Kidney (tissue), 14 donors: ENCODE data around the gene IL22RA2. TPM values are rescaled to one million over a fixed set of nuclear protein-coding genes. Genes with fewer than 3 reads are reported as not detected.
A peak's percentile ranks its signal among the peaks of the same experiment; 100 is the strongest.
"Not testable (repeated sequence)": the region's sequence is repeated elsewhere in the genome, so short reads cannot be mapped to it uniquely, and the experiment has no call there.

Source experiments
- DNase-seq, 5 donors: peaks; one replicate each; pipeline ENCODE4 v3.0.0-alpha.2; 2013 to 2020
- FAIRE-seq: peaks from 2 replicates; lab custom pipeline; 2012; peaks lifted over from hg19 to GRCh38; lab: Jason Lieb, UNC
- H3K27ac ChIP-seq, 2 donors: one replicate each; pipeline ENCODE4 v1.7.0; 2013; ENCODE audit warnings: low read depth in 2 of 2, low read length in 2 of 2, inconsistent platforms in 1 of 2
- H3K27me3 ChIP-seq: one replicate; pipeline ENCODE4 v1.7.1; 2013; ENCODE audit warnings: low read length, inconsistent platforms; ENCODE audit not compliant: control insufficient read depth, insufficient read depth
- H3K36me3 ChIP-seq, 3 donors: one replicate each; pipeline versions ENCODE4 v1.7.0 to v1.7.1; 2013; ENCODE audit warnings: low read length in 3 of 3, control low read depth in 1 of 3, inconsistent platforms in 1 of 3; ENCODE audit not compliant: insufficient read depth in 3 of 3, control insufficient read depth in 2 of 3
- H3K4me1 ChIP-seq, 3 donors: one replicate each; pipeline versions ENCODE4 v1.7.0 to v1.7.1; 2013; ENCODE audit warnings: low read length in 3 of 3, inconsistent platforms in 1 of 3, low read depth in 1 of 3; ENCODE audit not compliant: control insufficient read depth in 2 of 3, insufficient read depth in 2 of 3
- H3K4me3 ChIP-seq, 3 donors: one replicate each; pipeline versions ENCODE4 v1.7.0 to v1.8.1; 2013; ENCODE audit warnings: low read length in 3 of 3, control low read depth in 1 of 3, inconsistent platforms in 1 of 3
- H3K9ac ChIP-seq, 3 donors: one replicate each; pipeline versions ENCODE4 v1.7.0 to v1.7.1; 2013; ENCODE audit warnings: low read length in 3 of 3, control low read depth in 1 of 3, inconsistent platforms in 1 of 3
- H3K9me3 ChIP-seq, 3 donors: one replicate each; pipeline versions ENCODE4 v1.7.0 to v1.7.1; 2013; ENCODE audit warnings: low read length in 3 of 3, control low read depth in 1 of 3, inconsistent platforms in 1 of 3; ENCODE audit not compliant: control insufficient read depth in 2 of 3, insufficient read depth in 1 of 3
- intact Hi-C: fragments of 100-400 bp; cut with DNase I; formaldehyde crosslinking; loops from one replicate; pipeline ENCODE4 v1.11.1; 2022
- polyA plus RNA-seq: library from polyadenylated mRNA; stranded (reverse); fragments of 350-450 nt; fragmentation: Illumina TruSeq; extraction: RNeasy Lipid Tissue Mini Kit (QIAGEN cat#74804); gene quantifications from one replicate; pipeline ENCODE4 v1.2.3, GENCODE V29; 2014; ENCODE audit warnings: low read depth, low replicate concordance; ENCODE audit not compliant: insufficient read depth
- total RNA-seq: library from RNA; stranded (reverse); fragmentation: NEBNext Ultra II Directional; extraction: Animal tissue kit (Norgen Biotek cat#: 25700); gene quantifications from one replicate; pipeline ENCODE4 v1.2.1, GENCODE V29; 2021
- TF ChIP-seq, protein P1 (sequence below): IDR thresholded peaks from 3 replicates; pipeline ENCODE4 v1.5.1; 2012; ENCODE audit warnings: mild to moderate bottlenecking, moderate library complexity, borderline replicate concordance; ENCODE audit not compliant: insufficient read depth; ENCODE audit errors: extremely low read depth
- donor health status: control.
- donor health status: control.
- donor health status: control.
- donor health status: control.
- donor health status: control.
- donor health status: DM: yes; HTN: yes; CAD: no.
- donor health status: Normal renal cell carcinoma (clear cell type).

Gene IL22RA2
- total and polyA plus RNA-seq, 2 donors from 2014 or later, result not detected

GRCh38 chr6:137208279-137208678 is 34.8 kb upstream of the IL22RA2 start:
- H3K9me3 ChIP-seq, result no peaks in the 10 kb centered on the region
- DNase-seq, result no peak
- no peak for FAIRE-seq
- intact Hi-C loops, result no loop called here
- peaks cover 0 to 7% (median 3%) of the 10 kb centered on the region in 3 donors for H3K4me1 ChIP-seq
- no peak overlapping the region for H3K27ac ChIP-seq
- H3K9ac ChIP-seq, result no peak overlapping the region
- no peak overlapping the region for H3K4me3 ChIP-seq
- H3K36me3 ChIP-seq, result peaks cover 5 to 21% (median 9%) of the 10 kb centered on the region in 3 donors
- TF ChIP-seq, protein P1, sequence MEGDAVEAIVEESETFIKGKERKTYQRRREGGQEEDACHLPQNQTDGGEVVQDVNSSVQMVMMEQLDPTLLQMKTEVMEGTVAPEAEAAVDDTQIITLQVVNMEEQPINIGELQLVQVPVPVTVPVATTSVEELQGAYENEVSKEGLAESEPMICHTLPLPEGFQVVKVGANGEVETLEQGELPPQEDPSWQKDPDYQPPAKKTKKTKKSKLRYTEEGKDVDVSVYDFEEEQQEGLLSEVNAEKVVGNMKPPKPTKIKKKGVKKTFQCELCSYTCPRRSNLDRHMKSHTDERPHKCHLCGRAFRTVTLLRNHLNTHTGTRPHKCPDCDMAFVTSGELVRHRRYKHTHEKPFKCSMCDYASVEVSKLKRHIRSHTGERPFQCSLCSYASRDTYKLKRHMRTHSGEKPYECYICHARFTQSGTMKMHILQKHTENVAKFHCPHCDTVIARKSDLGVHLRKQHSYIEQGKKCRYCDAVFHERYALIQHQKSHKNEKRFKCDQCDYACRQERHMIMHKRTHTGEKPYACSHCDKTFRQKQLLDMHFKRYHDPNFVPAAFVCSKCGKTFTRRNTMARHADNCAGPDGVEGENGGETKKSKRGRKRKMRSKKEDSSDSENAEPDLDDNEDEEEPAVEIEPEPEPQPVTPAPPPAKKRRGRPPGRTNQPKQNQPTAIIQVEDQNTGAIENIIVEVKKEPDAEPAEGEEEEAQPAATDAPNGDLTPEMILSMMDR, result no peak
- H3K27me3 ChIP-seq, result no peaks in the 10 kb centered on the region

DNA sequence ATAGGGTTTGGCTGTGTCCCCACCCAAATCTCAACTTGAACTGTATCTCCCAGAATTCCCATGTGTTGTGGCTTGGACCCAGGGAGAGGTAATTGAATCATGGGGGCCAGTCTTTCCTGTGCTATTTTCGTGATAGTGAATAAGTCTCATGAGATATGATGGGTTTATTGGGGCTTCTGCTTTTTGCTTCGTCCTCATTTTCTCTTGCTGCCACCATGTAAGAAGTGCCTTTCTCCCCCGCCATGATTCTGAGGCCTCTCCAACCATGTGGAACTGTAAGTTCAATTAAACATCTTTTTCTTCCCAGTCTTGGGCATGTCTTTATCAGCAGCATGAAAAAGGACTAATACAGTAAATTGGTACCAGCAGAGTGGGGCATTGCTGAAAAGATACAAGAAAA is 34.0 kb upstream of the IL22RA2 start:
- DNase-seq, intact Hi-C loops, H3K9ac ChIP-seq, H3K27me3 ChIP-seq, H3K9me3 ChIP-seq, H3K4me3 ChIP-seq, H3K27ac ChIP-seq, FAIRE-seq, H3K4me1 ChIP-seq: not testable (repeated sequence)
- H3K36me3 ChIP-seq, result peaks cover 6 to 25% (median 9%) of the 10 kb centered on the region in 3 donors

GRCh38 chr6:137206577-137206976 is 33.1 kb upstream of the IL22RA2 start:
- peak in 1 of 5 donors; percentile 16 for DNase-seq
- Histone ChIP-seq H3K9me3 (no peaks in the 10 kb centered on the region), H3K4me1 (peaks cover 0 to 3% (median 3%) of the 10 kb centered on the region in 3 donors), H3K36me3 (peaks cover 6 to 28% (median 13%) of the 10 kb centered on the region in 3 donors), H3K9ac (no peak overlapping the region), H3K4me3 (no peak overlapping the region), H3K27me3 (no peaks in the 10 kb centered on the region), H3K27ac (no peak overlapping the region)
- no peak for FAIRE-seq
- intact Hi-C loops, result no loop called here
- TF ChIP-seq, protein P1, result no peak

DNA sequence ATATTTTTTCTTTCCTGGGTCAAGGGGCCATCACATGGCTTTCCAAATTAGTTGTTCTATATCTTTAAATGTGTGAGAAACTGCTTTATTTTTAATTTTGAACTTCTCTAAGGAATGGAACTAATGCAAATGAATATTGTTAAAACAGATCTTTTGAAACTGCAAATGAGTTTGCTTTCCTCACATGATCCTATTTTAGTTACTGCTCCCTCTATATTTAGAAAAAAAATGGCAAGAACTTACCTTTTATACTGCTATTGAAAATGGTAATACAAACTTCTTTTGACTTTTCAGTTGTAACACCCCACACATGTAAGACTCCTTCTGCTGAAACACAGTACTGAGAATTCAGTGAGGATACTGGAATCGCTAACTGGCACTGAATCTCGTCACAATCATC is 29.8 kb upstream of the IL22RA2 start:
- peaks cover 7 to 34% (median 19%) of the 10 kb centered on the region in 3 donors for H3K36me3 ChIP-seq
- H3K27me3 ChIP-seq, result no peaks in the 10 kb centered on the region
- no peaks in the 10 kb centered on the region for H3K4me1 ChIP-seq
- no peak for FAIRE-seq
- no peak overlapping the region for H3K27ac ChIP-seq
- no peak overlapping the region for H3K4me3 ChIP-seq
- DNase-seq, result no peak
- TF ChIP-seq, protein P1, result no peak
- no peak overlapping the region for H3K9ac ChIP-seq
- intact Hi-C loops, result no loop called here
- H3K9me3 ChIP-seq, result no peaks in the 10 kb centered on the region
